Measurements from ENCODE around the gene SERF2.
"Not testable (repeated sequence)": the region's sequence is repeated elsewhere in the genome, so short reads cannot be mapped to it uniquely, and the experiment has no call there.

- TF ChIP-seq FOXP2 (optimal IDR thresholded peaks at IDR 0.05; ENCODE audit: control extremely low read depth, extremely low read length, insufficient read depth); EZH2 (IDR thresholded peaks at IDR 0.05): not testable (repeated sequence)
Measured at GRCh38 chr15:43746245-43746902, 45.7 kb upstream of the SERF2 start, which contains the start of gene PDIA3.
